ENCODE data around the gene ECHDC1.
A peak's percentile ranks its signal among the peaks of the same experiment; 100 is the strongest.
"Not testable (repeated sequence)": the region's sequence is repeated elsewhere in the genome, so short reads cannot be mapped to it uniquely, and the experiment has no call there.

ECHDC1 gene

GRCh38 chr6:127342946-127343808, at the start of gene ECHDC1:
Gene ECHDC1, minus strand, starts transcription at chr6:127343609. Its CDS starts 12,581 bp downstream, at chr6:127331028.
- peak; percentile 72 for DNase-seq (ENCODE audit: low read depth)

GRCh38 chr6:127392301-127392700, 48.9 kb upstream of the ECHDC1 start:
- DNase-seq (ENCODE audit: low read depth), result no peak

GRCh38 chr6:127391094-127391953, 47.9 kb upstream of the ECHDC1 start:
- no peak for DNase-seq (ENCODE audit: low read depth)

- no peak for DNase-seq (ENCODE audit: low read depth)
These were observed 46.3 kb upstream of the ECHDC1 start for GRCh38 chr6:127389706-127390105.

GRCh38 chr6:127385668-127386430, 42.4 kb upstream of the ECHDC1 start:
- no peak for DNase-seq (ENCODE audit: low read depth)

GRCh38 chr6:127384848-127385247, 41.4 kb upstream of the ECHDC1 start:
- not testable (repeated sequence) for DNase-seq (ENCODE audit: low read depth)

GRCh38 chr6:127383988-127384387, 40.6 kb upstream of the ECHDC1 start:
- no peak for DNase-seq (ENCODE audit: low read depth)

GRCh38 chr6:127382413-127382812, 39.0 kb upstream of the ECHDC1 start:
- no peak for DNase-seq (ENCODE audit: low read depth)

GRCh38 chr6:127381384-127381783, 38.0 kb upstream of the ECHDC1 start:
- no peak for DNase-seq (ENCODE audit: low read depth)

- DNase-seq (ENCODE audit: low read depth), result no peak
These were observed 33.3 kb upstream of the ECHDC1 start for GRCh38 chr6:127376685-127377084.

- DNase-seq (ENCODE audit: low read depth), result peak; percentile 14
These were observed 23.6 kb upstream of the ECHDC1 start for GRCh38 chr6:127367023-127367375.

GRCh38 chr6:127366282-127367022, 23.0 kb upstream of the ECHDC1 start:
- DNase-seq (ENCODE audit: low read depth), result peak; percentile 99

- no peak for DNase-seq (ENCODE audit: low read depth)
These were observed 22.5 kb upstream of the ECHDC1 start for GRCh38 chr6:127365874-127366273.

- no peak for DNase-seq (ENCODE audit: low read depth)
These were observed 9.1 kb upstream of the ECHDC1 start for GRCh38 chr6:127352524-127352923.

- DNase-seq (ENCODE audit: low read depth), result no peak
These were observed 6.6 kb upstream of the ECHDC1 start for GRCh38 chr6:127349980-127350379.

- DNase-seq (ENCODE audit: low read depth), result no peak
These were observed 4.7 kb upstream of the ECHDC1 start for GRCh38 chr6:127348028-127348661.

GRCh38 chr6:127347178-127347577, 3.8 kb upstream of the ECHDC1 start:
- no peak for DNase-seq (ENCODE audit: low read depth)

GRCh38 chr6:127345521-127345920, 2.1 kb upstream of the ECHDC1 start:
- no peak for DNase-seq (ENCODE audit: low read depth)

GRCh38 chr6:127343809-127344659, 625 bp upstream of the ECHDC1 start:
- DNase-seq (ENCODE audit: low read depth), result peak; percentile 55

GRCh38 chr6:127342296-127342945, 988 bp downstream of the ECHDC1 start:
- peak; percentile 82 for DNase-seq (ENCODE audit: low read depth)
